ENCODE results near the gene RFX7.

RFX7 gene

DNA sequence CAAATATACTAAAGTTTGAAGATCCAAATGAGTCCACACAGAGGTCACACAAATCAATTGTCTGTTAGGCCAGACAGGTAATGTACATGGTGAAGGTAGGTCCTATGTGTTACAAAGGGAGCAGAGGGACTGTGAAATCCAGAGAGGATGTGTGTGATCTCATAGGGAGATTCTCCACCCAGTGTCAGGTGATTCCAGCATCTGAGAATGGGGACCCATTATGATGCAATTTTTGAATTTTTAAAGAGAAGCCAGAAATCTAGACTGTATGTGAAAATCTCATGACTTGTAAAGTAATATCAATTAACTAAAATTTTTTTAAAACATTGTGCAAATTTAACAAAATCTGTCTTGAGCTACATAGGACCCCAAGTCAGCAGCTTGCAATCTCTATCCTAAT, 192.0 kb downstream of the RFX7 start:
- DNase-seq (ENCODE audit: low spot score) = no peak
- H3K27ac ChIP-seq = no peak overlapping the region
- TF ChIP-seq, protein P1, sequence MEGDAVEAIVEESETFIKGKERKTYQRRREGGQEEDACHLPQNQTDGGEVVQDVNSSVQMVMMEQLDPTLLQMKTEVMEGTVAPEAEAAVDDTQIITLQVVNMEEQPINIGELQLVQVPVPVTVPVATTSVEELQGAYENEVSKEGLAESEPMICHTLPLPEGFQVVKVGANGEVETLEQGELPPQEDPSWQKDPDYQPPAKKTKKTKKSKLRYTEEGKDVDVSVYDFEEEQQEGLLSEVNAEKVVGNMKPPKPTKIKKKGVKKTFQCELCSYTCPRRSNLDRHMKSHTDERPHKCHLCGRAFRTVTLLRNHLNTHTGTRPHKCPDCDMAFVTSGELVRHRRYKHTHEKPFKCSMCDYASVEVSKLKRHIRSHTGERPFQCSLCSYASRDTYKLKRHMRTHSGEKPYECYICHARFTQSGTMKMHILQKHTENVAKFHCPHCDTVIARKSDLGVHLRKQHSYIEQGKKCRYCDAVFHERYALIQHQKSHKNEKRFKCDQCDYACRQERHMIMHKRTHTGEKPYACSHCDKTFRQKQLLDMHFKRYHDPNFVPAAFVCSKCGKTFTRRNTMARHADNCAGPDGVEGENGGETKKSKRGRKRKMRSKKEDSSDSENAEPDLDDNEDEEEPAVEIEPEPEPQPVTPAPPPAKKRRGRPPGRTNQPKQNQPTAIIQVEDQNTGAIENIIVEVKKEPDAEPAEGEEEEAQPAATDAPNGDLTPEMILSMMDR (IDR thresholded peaks at IDR 0.05) = no peak
- H3K4me3 ChIP-seq = no peak overlapping the region

DNA sequence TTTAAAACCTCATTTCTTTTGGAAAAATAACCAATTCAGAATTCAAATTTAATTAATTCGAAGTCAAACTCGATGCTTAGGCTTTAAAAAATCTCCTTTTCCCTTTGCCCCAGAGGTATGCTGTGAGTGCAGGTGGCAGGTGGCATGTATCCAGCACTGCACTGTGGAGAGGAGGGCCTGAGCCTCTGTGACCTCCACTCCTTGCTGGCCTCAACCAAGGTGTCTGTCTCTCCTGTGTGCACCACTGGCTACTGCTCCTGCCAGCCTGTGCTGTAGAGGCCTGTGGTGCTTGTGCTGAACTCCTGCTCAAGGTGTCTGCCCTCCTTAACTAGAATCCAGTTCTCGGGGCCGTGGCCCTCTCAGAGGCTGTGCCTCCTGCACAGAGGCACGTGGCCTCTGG, 194.1 kb downstream of the RFX7 start:
- no peak overlapping the region for H3K4me3 ChIP-seq
- H3K27ac ChIP-seq = no peak overlapping the region
- TF ChIP-seq, protein P1 (IDR thresholded peaks at IDR 0.05) = no peak
- no peak for DNase-seq (ENCODE audit: low spot score)

DNA sequence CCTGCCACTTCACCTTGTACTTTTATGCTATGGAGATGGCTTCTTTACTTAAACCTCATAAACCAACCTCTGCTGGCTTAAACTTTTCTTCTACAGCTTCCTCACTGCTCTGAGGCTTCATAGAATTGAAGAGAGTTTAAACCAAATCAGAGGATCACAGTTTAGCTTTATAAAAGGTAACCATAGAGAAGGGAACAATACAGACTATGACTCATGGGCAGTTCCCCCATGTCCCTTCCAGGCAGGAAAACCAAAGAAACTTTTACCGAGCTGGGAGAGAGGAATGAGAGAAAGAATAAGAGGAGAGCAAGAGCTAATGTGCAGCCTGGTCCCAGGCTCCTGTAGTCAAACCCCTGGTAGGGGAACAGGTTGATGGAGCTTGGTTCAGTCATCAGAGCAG, 196.3 kb downstream of the RFX7 start:
- TF ChIP-seq, protein P1 (IDR thresholded peaks at IDR 0.05) = no peak
- H3K27ac ChIP-seq = no peak overlapping the region
- no peak overlapping the region for H3K4me3 ChIP-seq
- no peak for DNase-seq (ENCODE audit: low spot score)

DNA sequence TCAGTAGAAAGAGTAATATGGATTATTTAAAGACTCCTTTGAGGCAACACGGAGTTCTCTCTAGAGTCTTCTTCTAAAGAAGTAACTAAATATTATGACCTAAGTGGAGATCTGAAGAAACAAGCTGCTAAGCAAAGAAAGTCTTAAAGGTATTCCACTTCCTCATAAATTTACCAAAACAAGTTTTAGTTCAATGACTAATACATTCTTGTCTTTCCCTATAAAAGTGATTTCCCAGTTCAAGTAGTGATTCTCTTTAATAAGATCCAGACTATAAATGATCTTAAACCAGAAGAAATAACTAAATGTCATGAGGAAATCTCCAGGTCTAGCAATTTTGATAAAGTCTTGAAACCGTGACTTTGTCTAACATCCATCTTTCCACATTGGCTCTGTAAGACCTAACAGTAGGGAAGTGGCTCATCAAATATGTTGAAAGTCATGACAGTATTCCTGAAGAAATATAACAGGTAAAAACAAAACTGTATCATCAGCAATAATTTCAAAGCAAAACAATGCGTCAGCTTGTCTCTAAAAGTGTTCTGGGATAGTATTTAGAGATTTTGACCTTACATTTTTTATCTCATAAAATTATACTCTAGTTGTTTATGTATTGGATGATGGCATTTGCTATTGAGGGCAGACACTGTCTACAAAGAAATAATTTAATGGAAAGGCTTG, 198.5 kb downstream of the RFX7 start:
- DNase-seq (ENCODE audit: low spot score) = no peak
- Histone ChIP-seq H3K27ac (no peak overlapping the region), H3K4me3 (no peak overlapping the region)
- TF ChIP-seq, protein P1 (IDR thresholded peaks at IDR 0.05) = no peak

DNA sequence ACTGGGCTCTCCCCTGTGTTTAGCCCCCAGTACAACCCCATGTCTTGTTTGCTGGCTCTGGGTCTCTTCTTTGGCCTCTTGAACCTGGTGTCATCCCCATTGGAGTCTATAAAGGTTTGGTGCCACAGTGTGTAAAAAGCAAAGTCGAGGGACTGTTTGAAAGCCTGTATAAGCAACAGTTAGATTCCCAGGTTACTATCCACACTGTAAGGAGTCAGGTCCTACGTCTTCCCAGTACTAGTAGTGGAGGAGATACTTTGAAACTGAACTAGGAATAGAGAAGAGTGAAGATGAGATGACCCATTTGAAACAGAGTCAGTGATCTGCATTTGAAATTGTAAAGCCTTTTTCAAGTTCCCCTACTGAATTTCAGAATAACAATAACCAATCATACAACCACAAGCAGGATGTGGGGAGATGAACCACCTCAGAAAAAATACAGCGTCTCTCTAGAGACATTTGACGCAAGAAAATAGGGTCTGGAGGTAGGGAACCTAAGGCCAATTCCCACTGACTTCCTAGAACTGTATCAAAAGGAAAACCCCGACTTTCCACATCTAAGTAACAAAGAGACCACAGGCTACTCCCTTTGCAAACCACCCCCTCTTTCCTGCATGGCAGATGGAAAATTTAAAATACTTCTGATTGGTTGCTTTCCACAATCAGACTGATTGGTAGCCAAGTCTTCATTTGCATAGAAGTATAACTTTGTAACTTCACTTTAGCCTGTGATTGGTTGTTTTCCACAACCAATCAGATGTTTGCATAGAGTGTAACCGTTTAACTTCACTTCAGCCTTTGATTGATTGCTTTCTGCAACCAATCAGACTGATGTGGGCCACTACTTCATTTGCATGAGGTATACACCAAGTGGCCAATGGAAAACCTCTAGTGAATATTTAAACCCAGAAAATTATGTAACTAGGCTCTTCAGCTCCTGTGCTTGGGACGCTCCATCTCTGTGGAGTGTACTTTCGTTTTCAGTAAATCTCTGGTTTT, 200.4 kb downstream of the RFX7 start:
- no peak overlapping the region for H3K27ac ChIP-seq
- TF ChIP-seq, protein P1 (IDR thresholded peaks at IDR 0.05) = no peak
- DNase-seq (ENCODE audit: low spot score) = no peak
- no peak overlapping the region for H3K4me3 ChIP-seq

DNA sequence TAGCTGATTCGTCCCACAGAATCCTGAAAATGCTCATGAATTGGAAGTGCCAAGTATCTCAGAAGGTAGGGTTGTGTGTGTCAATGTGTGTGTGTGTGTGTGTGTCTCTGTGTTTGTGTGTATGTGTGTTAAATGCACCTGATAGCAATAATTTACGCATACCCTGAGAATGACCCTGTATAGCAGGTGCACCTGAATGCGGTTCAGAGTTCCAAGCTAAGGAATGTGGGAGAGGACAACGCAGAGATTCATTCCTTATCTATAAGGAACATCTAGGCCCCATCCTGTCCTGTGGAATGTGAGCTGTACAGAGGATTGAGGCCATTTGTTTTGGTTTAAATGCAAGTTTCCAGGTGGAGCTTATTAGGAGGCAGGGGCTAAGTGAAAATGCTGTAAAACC, 201.2 kb downstream of the RFX7 start:
- TF ChIP-seq, protein P1 (IDR thresholded peaks at IDR 0.05) = no peak

More for the DNA sequence above, 201.2 kb downstream of the RFX7 start:
- Histone ChIP-seq H3K4me3 (no peak overlapping the region), H3K27ac (no peak overlapping the region)
- DNase-seq (ENCODE audit: low spot score) = no peak
